ENCODE results near the gene C1orf21.

- no peak for TF ChIP-seq POLR2AphosphoS5 (IDR thresholded peaks at IDR 0.05; ENCODE audit: low read depth, low read length)
- TF ChIP-seq POLR2A (IDR thresholded peaks at IDR 0.05; ENCODE audit: low read depth, low read length): no peak
- TF ChIP-seq TAF1 (IDR thresholded peaks at IDR 0.05; ENCODE audit: borderline replicate concordance, low read depth, low read length): no peak
Measured at GRCh38 chr1:184552446-184552845, 165.6 kb downstream of the C1orf21 start.
